Measurements from ENCODE around the gene DAO.

Gene DAO

DNA sequence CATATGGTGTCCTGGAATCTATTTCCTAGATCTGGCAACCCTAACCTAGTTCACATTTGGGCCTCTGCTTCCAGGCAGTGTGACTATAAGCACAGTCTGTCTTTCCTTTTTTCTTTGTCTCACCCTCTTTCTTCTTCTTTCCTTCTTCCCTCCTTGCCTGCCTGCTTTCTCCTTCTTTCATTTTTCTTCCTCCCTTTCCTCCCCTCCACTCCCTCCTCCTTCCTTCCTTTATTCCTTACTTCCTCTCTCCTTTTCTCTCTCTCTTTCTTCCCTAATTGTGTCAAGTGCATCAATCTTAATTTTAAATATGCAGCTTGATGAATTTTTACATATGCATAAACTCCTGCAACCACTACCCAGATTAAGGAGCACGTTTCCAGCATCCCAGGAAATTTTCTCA is 4.6 kb upstream of the DAO start:
- Histone ChIP-seq H3K27me3 (replicated peaks in 2 of 5; ENCODE audit: control insufficient read depth in 4 of 5, insufficient read depth in 5 of 5, low read length in 4 of 5) (no peaks in the 10 kb centered on the region), H3K9me3 (ENCODE audit: control extremely low read depth in 1 of 5, control insufficient read depth in 4 of 5, insufficient read depth in 2 of 5, low read depth in 1 of 5, low read length in 4 of 5) (no peaks in the 10 kb centered on the region), H3K4me1 (ENCODE audit: control extremely low read depth in 1 of 4, control insufficient read depth in 4 of 4, insufficient read depth in 4 of 4, low read length in 3 of 4) (peaks cover 0 to 19% (median 0%) of the 10 kb centered on the region in 4 experiments), H3K36me3 (ENCODE audit: control insufficient read depth in 4 of 4, insufficient read depth in 4 of 4, low read length in 3 of 4) (no peaks in the 10 kb centered on the region), H3K27ac (ENCODE audit: insufficient read depth in 1 of 2, low read depth in 1 of 2, low read length in 2 of 2, poor library complexity in 1 of 2, severe bottlenecking in 2 of 2) (no peak overlapping the region), H3K4me3 (ENCODE audit: control insufficient read depth in 1 of 7, extremely low read depth in 1 of 7, insufficient read depth in 4 of 7, low read depth in 2 of 7, low read length in 6 of 7) (no peak overlapping the region)
- ChIA-PET POLR2A (interaction anchor here (0.7 kb wide), 2 partner anchors 17 to 202 kb away, joined by 3 read pairs; no protein-coding TSS in a partner anchor), CTCF (interaction anchor here (0.6 to 1.9 kb wide), 5 partner anchors 8 to 243 kb away, joined by 3 to 6 read pairs (median 3); no protein-coding TSS in a partner anchor)
- no CpG with 5 or more reads among the region's 1 CpG for WGBS (ENCODE audit: insufficient coverage)
- no peak for DNase-seq

GRCh38 chr12:108875682-108876361 is 4.1 kb upstream of the DAO start:
- WGBS (ENCODE audit: insufficient coverage): 100% methylated on average over 2 of the region's 3 CpGs
- Histone ChIP-seq H3K27ac (ENCODE audit: insufficient read depth in 1 of 2, low read depth in 1 of 2, low read length in 2 of 2, poor library complexity in 1 of 2, severe bottlenecking in 2 of 2) (no peak overlapping the region), H3K9me3 (ENCODE audit: control extremely low read depth in 1 of 5, control insufficient read depth in 4 of 5, insufficient read depth in 2 of 5, low read depth in 1 of 5, low read length in 4 of 5) (no peaks in the 10 kb centered on the region), H3K4me1 (ENCODE audit: control extremely low read depth in 1 of 4, control insufficient read depth in 4 of 4, insufficient read depth in 4 of 4, low read length in 3 of 4) (peaks cover 0 to 19% (median 0%) of the 10 kb centered on the region in 4 experiments), H3K4me3 (ENCODE audit: control insufficient read depth in 1 of 7, extremely low read depth in 1 of 7, insufficient read depth in 4 of 7, low read depth in 2 of 7, low read length in 6 of 7) (no peak overlapping the region), H3K27me3 (replicated peaks in 2 of 5; ENCODE audit: control insufficient read depth in 4 of 5, insufficient read depth in 5 of 5, low read length in 4 of 5) (no peaks in the 10 kb centered on the region), H3K36me3 (ENCODE audit: control insufficient read depth in 4 of 4, insufficient read depth in 4 of 4, low read length in 3 of 4) (no peaks in the 10 kb centered on the region)
- ChIA-PET CTCF (interaction anchor here (1.2 kb wide), 2 partner anchors 10 to 64 kb away, joined by 3 read pairs; no protein-coding TSS in a partner anchor), POLR2A (interaction anchor here (0.7 kb wide), 2 partner anchors 16 to 202 kb away, joined by 3 read pairs; no protein-coding TSS in a partner anchor)
- peak in 2 of 3 donors; percentile 64 to 72 for DNase-seq

- CTCF ChIA-PET: no interaction called here
- POLR2A ChIA-PET: no interaction called here
- WGBS (ENCODE audit: insufficient coverage): 93% methylated on average over 2 of the region's 3 CpGs
- DNase-seq: no peak
- Histone ChIP-seq H3K36me3 (ENCODE audit: control insufficient read depth in 4 of 4, insufficient read depth in 4 of 4, low read length in 3 of 4) (no peaks in the 10 kb centered on the region), H3K9me3 (ENCODE audit: control extremely low read depth in 1 of 5, control insufficient read depth in 4 of 5, insufficient read depth in 2 of 5, low read depth in 1 of 5, low read length in 4 of 5) (no peaks in the 10 kb centered on the region), H3K27me3 (replicated peaks in 2 of 5; ENCODE audit: control insufficient read depth in 4 of 5, insufficient read depth in 5 of 5, low read length in 4 of 5) (no peaks in the 10 kb centered on the region), H3K27ac (ENCODE audit: insufficient read depth in 1 of 2, low read depth in 1 of 2, low read length in 2 of 2, poor library complexity in 1 of 2, severe bottlenecking in 2 of 2) (no peak overlapping the region), H3K4me1 (ENCODE audit: control extremely low read depth in 1 of 4, control insufficient read depth in 4 of 4, insufficient read depth in 4 of 4, low read length in 3 of 4) (peaks cover 0 to 19% (median 0%) of the 10 kb centered on the region in 4 experiments), H3K4me3 (ENCODE audit: control insufficient read depth in 1 of 7, extremely low read depth in 1 of 7, insufficient read depth in 4 of 7, low read depth in 2 of 7, low read length in 6 of 7) (no peak overlapping the region)
These were observed 3.3 kb upstream of the DAO start for GRCh38 chr12:108876550-108876949.

GRCh38 chr12:108881953-108882352 is 2.1 kb downstream of the DAO start:
- 100% methylated on average over 3 of the region's 3 CpGs for WGBS (ENCODE audit: insufficient coverage)
- Histone ChIP-seq H3K9me3 (ENCODE audit: control extremely low read depth in 1 of 5, control insufficient read depth in 4 of 5, insufficient read depth in 2 of 5, low read depth in 1 of 5, low read length in 4 of 5) (no peaks in the 10 kb centered on the region), H3K36me3 (ENCODE audit: control insufficient read depth in 4 of 4, insufficient read depth in 4 of 4, low read length in 3 of 4) (no peaks in the 10 kb centered on the region), H3K27ac (ENCODE audit: insufficient read depth in 1 of 2, low read depth in 1 of 2, low read length in 2 of 2, poor library complexity in 1 of 2, severe bottlenecking in 2 of 2) (no peak overlapping the region), H3K27me3 (replicated peaks in 2 of 5; ENCODE audit: control insufficient read depth in 4 of 5, insufficient read depth in 5 of 5, low read length in 4 of 5) (no peaks in the 10 kb centered on the region), H3K4me1 (ENCODE audit: control extremely low read depth in 1 of 4, control insufficient read depth in 4 of 4, insufficient read depth in 4 of 4, low read length in 3 of 4) (no peaks in the 10 kb centered on the region), H3K4me3 (ENCODE audit: control insufficient read depth in 1 of 7, extremely low read depth in 1 of 7, insufficient read depth in 4 of 7, low read depth in 2 of 7, low read length in 6 of 7) (no peak overlapping the region)
- CTCF ChIA-PET: interaction anchor here (0.6 to 4.0 kb wide), 2 partner anchors 44 to 65 kb away, joined by 3 to 73 read pairs; no protein-coding TSS in a partner anchor
- POLR2A ChIA-PET: no interaction called here
- no peak for DNase-seq

- CTCF ChIA-PET: interaction anchor here (0.9 to 4.0 kb wide), 27 partner anchors 9 to 225 kb away, joined by 3 to 73 read pairs (median 4); no protein-coding TSS in a partner anchor
- H3K27ac ChIP-seq (ENCODE audit: insufficient read depth in 1 of 2, low read depth in 1 of 2, low read length in 2 of 2, poor library complexity in 1 of 2, severe bottlenecking in 2 of 2): no peak overlapping the region
- 42% methylated on average over 8 of the region's 16 CpGs for WGBS (ENCODE audit: insufficient coverage)
These were observed 4.5 kb downstream of the DAO start for GRCh38 chr12:108884116-108885012.

GRCh38 chr12:108886873-108887629 is 7.2 kb downstream of the DAO start:
- DNase-seq: no peak
- WGBS (ENCODE audit: insufficient coverage): 98% methylated on average over 7 of the region's 9 CpGs

More at GRCh38 chr12:108884116-108885012, 4.5 kb downstream of the DAO start:
- no peaks in the 10 kb centered on the region for H3K27me3 ChIP-seq (replicated peaks in 2 of 5; ENCODE audit: control insufficient read depth in 4 of 5, insufficient read depth in 5 of 5, low read length in 4 of 5)
- POLR2A ChIA-PET: interaction anchor here (0.5 kb wide), 1 partner anchor 66 kb away, joined by 3 read pairs; no protein-coding TSS in a partner anchor
- no peaks in the 10 kb centered on the region for H3K4me1 ChIP-seq (ENCODE audit: control extremely low read depth in 1 of 4, control insufficient read depth in 4 of 4, insufficient read depth in 4 of 4, low read length in 3 of 4)
- no peaks in the 10 kb centered on the region for H3K36me3 ChIP-seq (ENCODE audit: control insufficient read depth in 4 of 4, insufficient read depth in 4 of 4, low read length in 3 of 4)
- H3K9me3 ChIP-seq (ENCODE audit: control extremely low read depth in 1 of 5, control insufficient read depth in 4 of 5, insufficient read depth in 2 of 5, low read depth in 1 of 5, low read length in 4 of 5): no peaks in the 10 kb centered on the region
- H3K4me3 ChIP-seq (ENCODE audit: control insufficient read depth in 1 of 7, extremely low read depth in 1 of 7, insufficient read depth in 4 of 7, low read depth in 2 of 7, low read length in 6 of 7): no peak overlapping the region
- DNase-seq: peak; percentile 69 to 87 (median 78)

More at GRCh38 chr12:108886873-108887629, 7.2 kb downstream of the DAO start:
- no peaks in the 10 kb centered on the region for H3K36me3 ChIP-seq (ENCODE audit: control insufficient read depth in 4 of 4, insufficient read depth in 4 of 4, low read length in 3 of 4)
- H3K4me1 ChIP-seq (ENCODE audit: control extremely low read depth in 1 of 4, control insufficient read depth in 4 of 4, insufficient read depth in 4 of 4, low read length in 3 of 4): no peaks in the 10 kb centered on the region
- no peaks in the 10 kb centered on the region for H3K27me3 ChIP-seq (replicated peaks in 2 of 5; ENCODE audit: control insufficient read depth in 4 of 5, insufficient read depth in 5 of 5, low read length in 4 of 5)
- ChIA-PET POLR2A (no interaction called here), CTCF (interaction anchor here (0.6 to 5.2 kb wide), 8 partner anchors 11 to 205 kb away, joined by 3 to 32 read pairs (median 3); no protein-coding TSS in a partner anchor)
- no peak overlapping the region for H3K4me3 ChIP-seq (ENCODE audit: control insufficient read depth in 1 of 7, extremely low read depth in 1 of 7, insufficient read depth in 4 of 7, low read depth in 2 of 7, low read length in 6 of 7)
- no peak overlapping the region for H3K27ac ChIP-seq (ENCODE audit: insufficient read depth in 1 of 2, low read depth in 1 of 2, low read length in 2 of 2, poor library complexity in 1 of 2, severe bottlenecking in 2 of 2)
- H3K9me3 ChIP-seq (ENCODE audit: control extremely low read depth in 1 of 5, control insufficient read depth in 4 of 5, insufficient read depth in 2 of 5, low read depth in 1 of 5, low read length in 4 of 5): peaks cover 0 to 5% (median 0%) of the 10 kb centered on the region in 5 experiments

Data from common myeloid progenitor, CD34-positive (primary cell).